Measurements from ENCODE around the gene BICD1. TPM values are rescaled to one million over a fixed set of nuclear protein-coding genes. Genes with fewer than 3 reads are reported as not detected.

BICD1 gene
- total and polyA plus RNA-seq, 2 of the 13 experiments (the other 11 are each of a cell fraction or from before 2014, with no cell fraction given), result 4.5 to 5.2 TPM

- TF ChIP-seq PRDM10 (CRISPR knock-in tag; IDR thresholded peaks at IDR 0.05; ENCODE audit: low read depth) (no peak), TEAD3 (CRISPR knock-in tag; optimal IDR thresholded peaks at IDR 0.05; ENCODE audit: borderline replicate concordance) (no peak), MTA1 (CRISPR knock-in tag; IDR thresholded peaks at IDR 0.05; ENCODE audit: borderline replicate concordance) (no peak), ZNF17 (CRISPR knock-in tag; IDR thresholded peaks at IDR 0.05) (no peak), ZSCAN30 (CRISPR knock-in tag; IDR thresholded peaks at IDR 0.05) (no peak), MAFK (conservative IDR thresholded peaks at IDR 0.05 in 1 of 2, IDR thresholded peaks at IDR 0.05 in 1 of 2; ENCODE audit: low read length in 2 of 2) (no peak), ZNF484 (CRISPR knock-in tag; IDR thresholded peaks at IDR 0.05; ENCODE audit: borderline replicate concordance, low read depth) (no peak), ZNF784 (CRISPR knock-in tag; IDR thresholded peaks at IDR 0.05; ENCODE audit: borderline replicate concordance) (no peak), ZNF644 (CRISPR knock-in tag; IDR thresholded peaks at IDR 0.05; ENCODE audit: low read depth) (no peak), PHF5A (CRISPR knock-in tag; IDR thresholded peaks at IDR 0.05; ENCODE audit: low read depth, unreplicated experiment) (no peak), ZFP90 (CRISPR knock-in tag; IDR thresholded peaks at IDR 0.05; ENCODE audit: borderline replicate concordance) (no peak), KLF15 (CRISPR knock-in tag; IDR thresholded peaks at IDR 0.05; ENCODE audit: borderline replicate concordance) (no peak), THRA (CRISPR knock-in tag; IDR thresholded peaks at IDR 0.05; ENCODE audit: borderline replicate concordance) (no peak), ZNF687 (CRISPR knock-in tag; IDR thresholded peaks at IDR 0.05) (no peak)
These were observed 3.8 kb downstream of the BICD1 start (continued) for GRCh38 chr12:32110417-32110816.

Measured in HepG2 (cell line).